ENCODE data around the gene ZNF22. TPM values are rescaled to one million over a fixed set of nuclear protein-coding genes. Genes with fewer than 3 reads are reported as not detected.

Gene ZNF22
- total and polyA plus RNA-seq, 12 donors, result 11.0 to 17.2 (median 15.6) TPM

- no peak for ATAC-seq
- intact Hi-C loops (cut with DNase I), result no loop called here
- 83 to 86% methylated on average over 1 of the region's 1 CpG for WGBS, 2 donors
Observed at GRCh38 chr10:45053569-45054100, 52.9 kb downstream of the ZNF22 start.

More at GRCh38 chr10:45053569-45054100, 52.9 kb downstream of the ZNF22 start:
- TF ChIP-seq CTCF (IDR thresholded peaks at IDR 0.05), result no peak
- peaks cover 0 to 6% (median 0%) of the 10 kb centered on the region in 9 donors for H3K4me1 ChIP-seq
- H3K9me3 ChIP-seq, result peaks cover 0 to 10% (median 2%) of the 10 kb centered on the region in 11 donors
- H3K27me3 ChIP-seq, result no peaks in the 10 kb centered on the region
- DNase-seq, result no peak
- H3K4me3 ChIP-seq, result no peak overlapping the region
- H3K27ac ChIP-seq, result no peak overlapping the region
- H3K36me3 ChIP-seq, result no peaks in the 10 kb centered on the region

Other genes with a start within 250 kb of the ZNF22 start
- under 1 TPM in 2 of 10 donors, not detected in 8; 0.17 to 0.22 TPM for gene TMEM72, start 89.6 kb upstream of the ZNF22 start, total RNA-seq
- gene TMEM72, start 89.6 kb upstream of the ZNF22 start, polyA plus RNA-seq, result not detected
- gene RASSF4, start 41.1 kb upstream of the ZNF22 start, total RNA-seq, result 100 to 1,000 TPM in 2 of 10 donors, 10 to 100 TPM in 8; 73.3 to 120 (median 79.9) TPM
- 10 to 100 TPM; 41.2 to 89.4 TPM for gene RASSF4, start 41.1 kb upstream of the ZNF22 start, polyA plus RNA-seq
- gene DEPP1, start 22.1 kb upstream of the ZNF22 start, total RNA-seq, result 100 to 1,000 TPM in 1 of 10 donors, 10 to 100 TPM in 9; 10.0 to 172 (median 23.8) TPM
- gene DEPP1, start 22.1 kb upstream of the ZNF22 start, polyA plus RNA-seq, result 10 to 100 TPM; 27.6 to 40.3 TPM